Left cardiac atrium (tissue), 4 donors: ENCODE results near the gene CENPC. TPM values are rescaled to one million over a fixed set of nuclear protein-coding genes. Genes with fewer than 3 reads are reported as not detected.
A peak's percentile ranks its signal among the peaks of the same experiment; 100 is the strongest.
"Not testable (repeated sequence)": the region's sequence is repeated elsewhere in the genome, so short reads cannot be mapped to it uniquely, and the experiment has no call there.

Source experiments
- ATAC-seq, 2 donors: fragments of 200-7000 bp; cut with Tn5 transposase; one replicate each; pipeline ENCODE4 v1.9.1; 2020; ENCODE audit warnings: mild to moderate bottlenecking in 2 of 2, moderate library complexity in 2 of 2
- DNase-seq: peaks from one replicate; pipeline ENCODE4 v3.0.0-alpha.2; 2020
- intact Hi-C, 2 donors: fragments of 100-400 bp; cut with DNase I; formaldehyde crosslinking; loops; one replicate each; pipeline versions ENCODE4 v1.14.1 to v1.15.1; 2022 to 2023
- total RNA-seq, 2 donors: library from RNA; stranded (reverse); fragmentation: NEBNext Ultra II Directional; extraction: Animal tissue kit (Norgen Biotek cat#: 25700); gene quantifications; one replicate each; pipeline ENCODE4 v1.2.1, GENCODE V29; 2021
- donor health status: DM: no; HTN: yes; CAD: no.
- donor health status: DM: no; HTN: yes; CAD: no; lungs with severe emphysema.
- donor health status: DM: yes; HTN: yes; CAD: no.
- donor health status: Dilated cardiomyopathy.

CENPC gene
- total RNA-seq, 2 donors from 2014 or later, result 10.3 to 10.6 TPM

GRCh38 chr4:67500373-67500772 is 44.9 kb downstream of the CENPC start:
- DNase-seq (no peak), ATAC-seq (no peak)
- intact Hi-C loops, result no loop called here

DNA sequence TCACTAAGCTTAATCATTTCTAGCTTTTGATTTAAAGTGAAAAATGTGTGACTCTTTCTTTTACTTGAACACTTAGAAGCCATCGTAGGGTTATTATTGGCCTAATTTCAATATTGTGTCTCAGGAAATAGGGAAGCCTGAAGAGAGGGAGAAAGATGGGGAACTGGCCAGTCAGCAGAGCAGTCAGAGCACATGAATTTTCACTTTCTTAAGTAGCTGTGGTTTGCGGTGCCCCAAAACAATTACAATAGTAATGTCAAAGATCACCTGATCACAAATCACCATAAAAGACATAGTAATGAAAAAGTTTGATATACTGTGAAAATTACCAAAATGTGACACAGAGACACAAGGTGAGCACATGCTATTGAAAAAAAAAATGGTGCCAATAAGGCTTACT is 45.5 kb downstream of the CENPC start:
- DNase-seq, result no peak
- ATAC-seq, result no peak
- intact Hi-C loops, result no loop called here

GRCh38 chr4:67483868-67484602 is 61.3 kb downstream of the CENPC start:
- ATAC-seq (no peak), DNase-seq (no peak)
- intact Hi-C loops, result no loop called here

GRCh38 chr4:67480810-67481209 is 64.5 kb downstream of the CENPC start:
- intact Hi-C loops, result no loop called here
- DNase-seq (no peak), ATAC-seq (no peak)

DNA sequence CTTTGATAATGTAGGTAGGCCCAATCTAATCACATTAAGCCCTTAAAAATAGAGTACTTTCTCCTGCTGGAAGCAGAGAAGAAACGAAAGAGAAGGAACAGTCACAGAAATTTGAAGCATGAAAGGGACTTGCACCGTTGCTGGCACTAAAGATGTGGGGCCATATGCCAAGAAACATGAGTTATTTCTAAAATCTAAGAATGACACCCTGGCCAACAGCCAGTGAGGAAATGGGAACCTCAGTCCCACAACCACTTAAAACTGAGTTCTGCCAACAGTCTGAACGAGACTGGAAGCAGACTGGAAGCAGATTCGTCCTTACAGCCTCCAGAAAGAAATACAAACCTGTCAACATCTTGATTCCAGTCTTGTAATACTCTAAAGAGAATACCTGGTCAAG is 70.1 kb downstream of the CENPC start:
- no peak for DNase-seq
- intact Hi-C loops, result no loop called here

DNA sequence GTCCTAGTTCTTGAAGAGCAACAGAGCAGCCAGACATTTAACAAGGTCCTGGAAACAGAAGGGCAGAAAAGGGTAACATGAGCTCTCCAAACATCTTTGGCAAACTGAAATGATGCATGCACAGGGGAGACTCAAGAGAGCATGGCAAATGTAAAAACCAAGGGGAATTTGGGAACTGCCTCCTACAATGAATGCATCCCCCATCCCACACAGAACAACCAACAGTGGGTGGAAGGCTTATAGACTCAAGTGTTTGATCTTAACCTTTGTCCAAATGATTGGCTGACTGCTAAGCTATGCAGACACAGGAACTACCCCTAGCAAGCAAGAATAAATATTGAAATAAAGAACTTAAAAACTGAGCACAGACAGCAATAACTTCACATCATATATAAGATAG is 74.4 kb downstream of the CENPC start:
- no peak for DNase-seq
- ATAC-seq, result no peak
- intact Hi-C loops, result no loop called here

More for the DNA sequence above, 70.1 kb downstream of the CENPC start:
- no peak for ATAC-seq

GRCh38 chr4:67468830-67469229 is 76.5 kb downstream of the CENPC start:
- intact Hi-C loops, result no loop called here
- no peak for ATAC-seq
- no peak for DNase-seq

DNA sequence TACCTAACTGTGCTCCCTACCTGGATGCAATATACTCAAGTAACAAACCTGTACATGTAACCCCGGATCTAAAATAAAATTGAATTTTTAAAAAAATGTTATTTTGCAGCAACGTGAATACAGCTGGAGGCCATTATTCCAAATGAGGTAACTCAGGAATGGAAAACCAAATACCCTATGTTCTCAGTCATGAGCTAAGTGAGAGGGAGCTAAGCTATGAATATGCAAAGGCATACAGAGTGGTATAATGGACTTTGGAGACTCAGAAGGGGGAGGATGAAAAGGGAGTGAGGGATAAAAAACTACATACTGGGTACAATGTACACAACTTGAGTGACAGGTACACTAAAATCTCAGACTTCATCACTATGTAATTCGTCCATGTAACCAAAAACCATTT is 78.6 kb downstream of the CENPC start:
- no peak for ATAC-seq
- DNase-seq, result no peak
- intact Hi-C loops, result no loop called here

DNA sequence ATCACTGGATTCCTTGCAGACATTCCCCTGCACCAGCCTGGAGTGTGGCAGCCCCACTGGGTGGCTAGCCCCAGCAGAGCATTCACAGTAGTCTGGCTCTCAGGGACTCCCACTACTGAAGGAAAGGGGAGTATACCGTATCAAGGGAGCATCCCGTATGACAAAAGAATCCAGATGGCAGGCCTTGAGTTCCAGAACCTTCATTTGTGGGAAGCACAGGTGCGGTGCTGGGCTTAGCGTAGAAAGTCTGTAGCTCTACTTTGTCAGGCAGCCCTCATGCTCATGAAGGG is 79.6 kb downstream of the CENPC start:
- no peak for ATAC-seq
- intact Hi-C loops, result no loop called here
- DNase-seq, result no peak

DNA sequence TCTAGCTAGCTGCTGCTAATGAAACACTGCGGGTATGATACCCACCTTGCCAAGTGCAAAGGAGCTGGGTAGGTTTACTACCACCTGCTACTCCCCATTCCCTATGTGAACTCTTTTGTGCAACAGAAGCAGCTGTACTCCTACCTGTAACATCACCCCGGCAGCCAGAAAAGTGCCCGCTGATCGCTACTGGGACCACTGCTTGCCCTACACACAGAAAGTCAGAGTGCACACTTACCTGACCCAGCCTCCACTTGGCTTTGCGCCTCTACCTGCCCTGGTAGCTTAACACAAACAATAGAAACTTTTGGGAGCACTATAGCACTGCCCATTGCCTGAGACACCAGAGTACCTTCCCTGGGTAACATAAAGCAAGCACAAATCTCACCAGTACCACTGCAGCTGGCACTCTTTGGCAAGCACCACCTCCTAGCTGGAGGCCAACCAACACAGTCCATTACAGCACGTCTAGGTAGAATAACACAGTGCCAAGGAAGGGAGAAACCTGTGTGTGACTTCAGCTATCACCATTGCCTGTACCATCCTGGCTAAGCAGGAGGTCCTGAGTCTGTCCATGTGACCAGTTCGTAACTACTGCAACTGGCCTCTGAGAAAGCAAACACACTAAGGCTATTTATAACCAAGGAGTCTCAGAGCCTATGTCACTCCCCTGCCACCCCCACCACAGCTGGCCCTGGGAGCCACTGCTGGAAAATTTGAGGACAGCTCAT is 80.1 kb downstream of the CENPC start:
- intact Hi-C loops, result no loop called here
- no peak for DNase-seq
- peak; percentile 15 to 82 for ATAC-seq

DNA sequence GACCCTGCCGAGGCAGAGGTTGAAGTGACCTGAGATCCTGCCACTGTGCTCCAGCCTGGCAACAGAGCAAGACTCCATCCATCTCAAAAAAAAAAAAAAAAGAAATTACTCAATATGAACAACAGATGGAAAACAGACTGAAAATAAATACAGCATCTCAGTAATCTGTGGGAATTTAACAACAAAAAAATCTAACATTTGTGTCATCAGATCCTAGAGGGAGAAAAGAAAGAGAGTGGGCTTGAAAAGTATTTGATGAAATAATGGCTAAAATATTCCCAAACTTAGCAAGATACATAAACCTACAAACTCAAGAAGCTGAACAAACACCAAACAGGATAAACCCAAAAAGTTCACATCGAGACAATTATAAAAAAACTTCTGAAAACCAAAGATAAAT is 84.7 kb downstream of the CENPC start:
- ATAC-seq, result no peak

DNA sequence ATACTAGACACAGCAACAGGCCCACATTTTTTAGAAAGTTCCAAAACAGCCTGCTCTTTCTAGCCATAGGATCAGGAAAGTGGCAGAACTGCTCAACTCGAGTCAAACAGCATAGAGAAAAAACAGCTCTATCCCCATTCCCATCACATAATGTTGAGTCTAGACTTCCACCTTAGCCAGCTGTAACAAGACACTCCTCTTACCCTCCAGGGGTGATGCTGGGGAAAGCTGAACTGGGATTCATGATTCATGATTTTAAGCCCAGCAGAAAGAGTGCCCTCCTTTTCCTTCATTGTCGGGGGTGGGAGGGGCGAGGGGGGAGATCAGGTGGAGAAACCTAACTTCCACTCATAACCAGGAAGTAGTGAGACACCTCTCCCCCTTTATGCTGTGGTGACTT is 86.1 kb downstream of the CENPC start:
- no peak for ATAC-seq
- intact Hi-C loops, result no loop called here
- no peak for DNase-seq

More for the DNA sequence above, 84.7 kb downstream of the CENPC start:
- intact Hi-C loops, result no loop called here
- DNase-seq, result no peak

GRCh38 chr4:67456577-67457196 is 88.6 kb downstream of the CENPC start:
- intact Hi-C loops, result no loop called here
- no peak for ATAC-seq
- no peak for DNase-seq

GRCh38 chr4:67452846-67453205 is 92.5 kb downstream of the CENPC start:
- ATAC-seq, intact Hi-C loops: not testable (repeated sequence)

DNA sequence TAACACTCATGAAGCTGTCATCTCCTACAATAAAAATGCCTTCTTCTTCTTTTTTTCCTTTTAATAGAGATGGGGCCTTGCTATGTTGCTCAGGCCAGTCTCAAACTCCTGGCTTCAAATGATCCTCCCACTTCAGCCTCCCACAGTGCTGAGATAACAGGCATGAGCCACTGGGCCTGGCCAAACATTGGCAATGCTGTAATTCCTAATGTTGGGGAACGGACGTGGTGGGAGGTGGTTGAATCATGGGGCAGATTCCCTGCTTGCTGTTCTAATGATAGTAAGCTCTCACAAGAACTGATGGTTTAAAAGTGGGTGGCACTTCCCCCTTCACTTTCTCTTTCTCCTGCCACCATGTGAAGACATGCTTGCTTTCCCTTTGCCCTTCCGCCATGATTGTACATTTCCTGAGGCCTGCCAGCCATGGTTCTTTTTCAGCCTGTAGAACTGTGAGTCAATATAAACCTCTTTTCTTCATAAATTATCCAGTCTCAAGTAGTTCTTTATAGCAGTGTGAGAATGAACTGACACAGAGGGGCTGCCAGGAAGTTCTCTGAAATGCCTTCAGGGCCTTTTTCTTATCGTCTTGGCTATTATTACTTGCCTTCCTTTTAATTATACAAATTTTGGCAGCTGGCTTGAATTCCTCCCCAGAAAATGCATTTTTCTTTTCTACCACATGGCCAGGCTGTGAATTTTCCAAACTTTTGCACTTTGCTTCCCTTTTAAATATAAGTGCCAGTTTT is 93.0 kb downstream of the CENPC start:
- ATAC-seq (peak in 1 of 2 donors; percentile 51), DNase-seq (no peak)
- intact Hi-C loops, result no loop called here

More at GRCh38 chr4:67452846-67453205, 92.5 kb downstream of the CENPC start:
- not testable (repeated sequence) for DNase-seq

- intact Hi-C loops, result no loop called here
- DNase-seq (no peak), ATAC-seq (no peak)
These were observed 93.8 kb downstream of the CENPC start for GRCh38 chr4:67451464-67451863.

- ATAC-seq, result no peak
- intact Hi-C loops, result no loop called here
- DNase-seq, result no peak
These were observed 96.7 kb downstream of the CENPC start for GRCh38 chr4:67448621-67449020.

DNA sequence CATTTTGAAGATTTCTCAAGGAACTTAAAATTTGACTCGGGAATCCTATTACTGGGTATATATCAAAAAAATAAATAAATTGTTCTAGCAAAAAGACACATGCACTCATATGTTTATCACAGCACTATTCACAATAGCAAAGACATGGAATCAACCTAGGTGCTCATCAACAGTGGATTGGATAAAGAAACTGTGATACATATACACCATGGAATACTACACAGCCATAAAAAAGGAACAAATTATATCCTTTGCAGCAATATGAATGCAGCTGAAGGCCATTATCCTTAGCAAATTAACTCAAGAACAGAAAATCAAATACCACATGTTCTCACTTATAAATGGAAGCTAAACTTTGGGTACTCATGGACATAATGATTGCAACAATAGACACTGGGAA is 97.4 kb downstream of the CENPC start:
- ATAC-seq (no peak), DNase-seq (no peak)
- intact Hi-C loops, result no loop called here

DNA sequence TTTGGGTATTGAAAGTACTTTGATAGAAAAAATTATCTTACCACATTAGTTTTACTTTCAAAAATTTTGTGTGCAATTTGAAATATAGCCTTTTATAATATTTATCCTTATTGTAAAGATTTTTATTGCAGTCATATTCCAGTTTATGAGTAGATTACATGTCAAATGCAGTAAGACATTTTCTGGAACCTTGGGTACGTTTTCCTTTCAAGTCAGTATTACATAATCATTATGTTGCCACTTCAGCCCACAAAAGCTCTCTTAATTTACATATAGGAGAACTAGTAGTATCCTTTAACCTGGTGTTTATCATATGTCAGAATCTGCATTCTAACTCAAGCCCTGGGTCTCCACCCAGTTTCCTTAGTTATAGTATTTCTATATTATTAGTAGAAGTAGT is 98.5 kb downstream of the CENPC start:
- no peak for ATAC-seq
- DNase-seq, result no peak
- intact Hi-C loops, result no loop called here

- DNase-seq, ATAC-seq, intact Hi-C loops: not testable (repeated sequence)
These were observed 99.4 kb downstream of the CENPC start for GRCh38 chr4:67445881-67446280.
